Type B pancreatic cell (in vitro differentiated cells): Measurements from ENCODE around the gene MARCHF2. TPM values are rescaled to one million over a fixed set of nuclear protein-coding genes. Genes with fewer than 3 reads are reported as not detected.

Experiments
- DNase-seq: peaks from one replicate; pipeline ENCODE4 v3.0.0; 2021; ENCODE audit warnings: mixed read lengths; ENCODE audit not compliant: unreplicated experiment; ENCODE audit errors: extremely low spot score
- H3K27ac Mint-ChIP-seq: 2 replicates; pipeline ENCODE4 v1.8.0; 2021; ENCODE audit warnings: mild to moderate bottlenecking, mixed read lengths
- H3K27me3 Mint-ChIP-seq: 2 replicates; pipeline ENCODE4 v1.8.0; 2021; ENCODE audit warnings: mixed read lengths
- H3K36me3 Mint-ChIP-seq: 2 replicates; pipeline ENCODE4 v1.8.0; 2021; ENCODE audit warnings: mixed read lengths
- H3K4me1 Mint-ChIP-seq: one replicate; pipeline ENCODE4 v1.8.0; 2021; ENCODE audit warnings: mixed read lengths; ENCODE audit not compliant: unreplicated experiment
- H3K4me3 Mint-ChIP-seq: 2 replicates; pipeline ENCODE4 v1.8.0; 2021; ENCODE audit warnings: mild to moderate bottlenecking, mixed read lengths
- H3K9me3 Mint-ChIP-seq: 2 replicates; pipeline ENCODE4 v1.8.0; 2021; ENCODE audit warnings: mixed read lengths
- CTCF ChIP-seq: fragments of 200-600 bp; sonication (generic); conservative IDR thresholded peaks from 2 replicates; pipeline ENCODE4 v1.5.0; 2021; ENCODE audit warnings: antibody characterized with exemption, mild to moderate bottlenecking
- total RNA-seq: library from RNA; stranded (reverse); gene quantifications from 2 replicates; pipeline ENCODE4 v1.2.1, GENCODE V29; 2021; ENCODE audit warnings: low replicate concordance

The MARCHF2 gene
- total RNA-seq, 1 donor from 2014 or later = 15.5 TPM

DNA sequence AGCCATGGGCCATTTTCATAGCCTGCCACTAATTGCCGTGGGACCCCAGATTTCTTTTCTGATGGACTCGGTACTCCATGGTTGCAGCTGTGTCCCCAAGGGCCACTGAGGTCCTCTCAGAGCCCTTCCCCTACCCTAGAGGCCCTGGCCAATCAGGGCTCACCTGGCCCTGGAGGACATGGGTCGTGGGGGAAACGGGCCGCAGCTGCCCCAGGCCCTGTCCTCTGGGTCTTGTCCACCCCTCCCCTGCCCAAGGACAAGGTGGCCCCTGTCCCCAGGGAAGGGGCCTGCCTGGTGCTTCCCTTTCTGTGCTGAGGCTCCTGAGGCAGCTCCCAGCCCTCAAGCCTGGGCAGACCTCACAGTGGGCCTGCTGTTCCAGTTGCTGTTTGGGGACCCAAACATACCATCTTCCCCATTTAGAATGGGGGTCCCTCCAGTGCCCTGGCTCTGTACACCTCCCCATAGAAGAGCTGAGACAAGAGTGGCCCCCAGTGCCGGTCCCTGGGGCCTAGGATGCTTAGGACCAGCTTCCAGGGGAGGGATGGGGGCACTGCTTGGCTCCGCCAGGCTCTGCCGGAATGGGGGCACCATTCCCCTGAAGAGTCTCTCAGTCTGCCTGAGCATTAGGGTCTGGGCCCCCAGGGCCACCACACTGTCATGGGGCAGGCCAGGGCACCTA, 19.8 kb upstream of the MARCHF2 start:
- peak overlapping the region; percentile 67 for H3K27ac Mint-ChIP-seq
- no peak for DNase-seq
- H3K4me1 Mint-ChIP-seq = peaks cover 20% of the 10 kb centered on the region
- peak overlapping the region; percentile 49 for H3K4me3 Mint-ChIP-seq
- no peaks in the 10 kb centered on the region for H3K9me3 Mint-ChIP-seq
- H3K27me3 Mint-ChIP-seq = no peaks in the 10 kb centered on the region
- no peak for TF ChIP-seq CTCF
- H3K36me3 Mint-ChIP-seq = peaks cover 6% of the 10 kb centered on the region

DNA sequence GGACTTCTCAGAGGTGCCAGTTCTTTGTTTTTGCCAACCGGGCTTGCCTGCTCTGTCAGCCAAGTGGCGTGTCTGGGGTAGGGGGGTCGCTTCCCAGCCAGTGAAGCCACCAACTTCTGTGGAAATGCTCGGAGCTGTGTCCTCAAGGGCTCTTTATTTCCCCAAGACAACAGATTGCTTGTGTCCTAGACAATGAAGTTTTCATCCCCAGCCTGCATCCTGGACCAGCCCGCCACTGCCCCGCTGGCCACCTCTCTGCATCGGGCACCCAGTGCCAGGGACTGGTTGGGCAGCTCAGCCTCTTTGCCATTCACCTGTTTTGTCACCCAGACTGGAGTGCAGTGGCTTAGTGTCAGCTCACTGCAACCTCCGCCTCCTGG, 19.2 kb upstream of the MARCHF2 start:
- Mint-ChIP-seq H3K4me1 (peaks cover 20% of the 10 kb centered on the region), H3K27ac (no peak overlapping the region), H3K36me3 (peaks cover 6% of the 10 kb centered on the region), H3K4me3 (no peak overlapping the region), H3K27me3 (no peaks in the 10 kb centered on the region), H3K9me3 (no peaks in the 10 kb centered on the region)
- no peak for TF ChIP-seq CTCF
- no peak for DNase-seq

DNA sequence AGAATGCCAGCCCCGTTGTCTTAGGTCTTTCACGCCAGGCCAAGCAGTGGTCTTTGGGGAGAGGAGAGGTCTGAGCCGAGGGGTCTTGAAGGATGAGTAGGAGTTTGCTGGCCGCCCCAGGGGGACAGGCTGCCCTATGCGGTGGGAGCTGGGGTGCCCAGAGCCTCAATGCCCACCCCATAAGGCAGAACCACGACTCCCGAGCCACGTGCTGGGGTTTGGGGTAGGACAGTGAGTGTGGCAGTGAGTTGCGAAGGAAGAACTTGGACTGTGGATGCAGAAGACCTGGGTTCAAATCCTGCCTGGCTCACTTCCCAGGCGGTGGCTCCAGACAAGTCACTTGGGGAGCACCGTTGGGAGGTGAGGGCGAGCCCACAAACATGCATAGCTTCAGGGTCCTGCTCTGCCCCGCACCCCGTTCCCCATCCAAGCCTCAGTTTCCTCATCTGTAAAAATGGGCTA, 17.5 kb upstream of the MARCHF2 start:
- Mint-ChIP-seq H3K27ac (no peak overlapping the region), H3K9me3 (no peaks in the 10 kb centered on the region), H3K27me3 (no peaks in the 10 kb centered on the region), H3K36me3 (peaks cover 6% of the 10 kb centered on the region), H3K4me1 (peaks cover 15% of the 10 kb centered on the region), H3K4me3 (no peak overlapping the region)
- no peak for DNase-seq
- TF ChIP-seq CTCF = no peak

DNA sequence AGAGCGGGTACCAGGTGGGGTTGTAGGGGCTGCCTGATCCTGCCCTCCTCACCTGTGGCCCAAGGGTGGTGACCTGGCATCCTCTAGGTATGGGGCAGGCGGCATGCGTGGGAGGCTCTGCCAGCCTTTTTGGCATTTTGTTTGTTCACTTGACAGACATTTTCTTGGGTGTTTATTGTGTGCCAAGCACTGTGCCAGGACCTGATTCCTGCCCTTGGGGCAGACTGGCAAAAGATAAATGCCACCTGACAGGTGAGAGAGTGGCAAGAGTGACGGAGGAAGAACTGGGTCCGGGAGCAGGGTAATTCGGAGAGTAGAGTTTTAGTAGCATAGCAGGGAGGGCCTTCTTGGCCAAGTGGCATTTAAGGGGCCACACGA, 16.9 kb upstream of the MARCHF2 start:
- no peak for DNase-seq
- H3K4me3 Mint-ChIP-seq = no peak overlapping the region
- H3K36me3 Mint-ChIP-seq = peaks cover 6% of the 10 kb centered on the region
- TF ChIP-seq CTCF = no peak
- peaks cover 15% of the 10 kb centered on the region for H3K4me1 Mint-ChIP-seq
- H3K9me3 Mint-ChIP-seq = no peaks in the 10 kb centered on the region
- no peaks in the 10 kb centered on the region for H3K27me3 Mint-ChIP-seq
- peak overlapping the region; percentile 70 for H3K27ac Mint-ChIP-seq

- no peaks in the 10 kb centered on the region for H3K9me3 Mint-ChIP-seq
- peak overlapping the region; percentile 58 for H3K4me3 Mint-ChIP-seq
- peaks cover 15% of the 10 kb centered on the region for H3K4me1 Mint-ChIP-seq
- no peaks in the 10 kb centered on the region for H3K27me3 Mint-ChIP-seq
- TF ChIP-seq CTCF = peak; percentile 75
- peak overlapping the region; percentile 94 for H3K27ac Mint-ChIP-seq
- DNase-seq = peak; percentile 77
- peaks cover 7% of the 10 kb centered on the region for H3K36me3 Mint-ChIP-seq
Measured at GRCh38 chr19:8396563-8397203, 16.4 kb upstream of the MARCHF2 start.
